ENCODE data around the gene GBGT1. TPM values are rescaled to one million over a fixed set of nuclear protein-coding genes. Genes with fewer than 3 reads are reported as not detected.
"Not testable (repeated sequence)": the region's sequence is repeated elsewhere in the genome, so short reads cannot be mapped to it uniquely, and the experiment has no call there.

The GBGT1 gene
- total RNA-seq, 1 donor from 2014 or later: 32.8 TPM

- Mint-ChIP-seq H3K4me3 (no peak overlapping the region), H3K9me3 (peaks cover 5% of the 10 kb centered on the region), H3K27me3 (ENCODE audit: low read depth) (peaks cover 21% of the 10 kb centered on the region), H3K36me3 (no peaks in the 10 kb centered on the region), H3K27ac (no peak overlapping the region), H3K4me1 (no peaks in the 10 kb centered on the region)
- DNase-seq (ENCODE audit: low spot score in 2 of 2, unreplicated experiment in 2 of 2): no peak
- no peak for TF ChIP-seq CTCF (IDR thresholded peaks at IDR 0.05; ENCODE audit: unreplicated experiment)
Observed at GRCh38 chr9:133207540-133208170, 43.9 kb upstream of the GBGT1 start.

DNA sequence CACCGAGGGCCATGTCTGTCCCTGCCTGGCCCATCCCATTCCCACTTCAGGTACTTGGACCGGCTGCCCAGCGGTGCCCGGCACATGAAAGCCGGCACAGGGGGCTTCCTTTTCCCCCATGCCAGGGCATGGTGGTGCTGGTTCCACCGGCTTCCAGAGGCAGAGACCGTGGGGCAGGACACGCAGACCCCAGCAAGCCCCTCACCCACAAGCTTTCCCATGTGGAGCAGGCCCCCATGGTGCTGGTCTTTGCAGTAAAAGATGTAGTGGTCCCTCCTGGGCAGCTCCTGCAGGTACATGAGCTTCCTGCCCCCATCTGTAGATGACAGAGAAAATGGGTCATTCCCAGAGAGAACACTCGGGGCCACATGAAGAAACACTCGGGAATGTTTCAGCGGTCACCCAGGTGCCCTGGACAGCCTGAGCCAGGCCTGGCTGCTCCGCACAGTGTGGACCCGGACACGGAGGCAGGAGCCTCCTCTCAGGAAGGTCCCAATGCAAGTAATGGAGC is 43.4 kb upstream of the GBGT1 start:
- Mint-ChIP-seq H3K4me1 (no peaks in the 10 kb centered on the region), H3K27ac (no peak overlapping the region), H3K27me3 (ENCODE audit: low read depth) (peaks cover 22% of the 10 kb centered on the region), H3K36me3 (no peaks in the 10 kb centered on the region), H3K4me3 (no peak overlapping the region), H3K9me3 (peaks cover 3% of the 10 kb centered on the region)
- DNase-seq (ENCODE audit: low spot score in 2 of 2, unreplicated experiment in 2 of 2): no peak
- TF ChIP-seq CTCF (IDR thresholded peaks at IDR 0.05; ENCODE audit: unreplicated experiment): no peak

- H3K9me3 Mint-ChIP-seq: no peaks in the 10 kb centered on the region
- no peak overlapping the region for H3K27ac Mint-ChIP-seq
- no peaks in the 10 kb centered on the region for H3K36me3 Mint-ChIP-seq
- peak in 1 of 2 experiments; percentile 35 for DNase-seq (ENCODE audit: low spot score in 2 of 2, unreplicated experiment in 2 of 2)
- no peak for TF ChIP-seq CTCF (IDR thresholded peaks at IDR 0.05; ENCODE audit: unreplicated experiment)
- peaks cover 24% of the 10 kb centered on the region for H3K27me3 Mint-ChIP-seq (ENCODE audit: low read depth)
- H3K4me3 Mint-ChIP-seq: no peak overlapping the region
- peaks cover 2% of the 10 kb centered on the region for H3K4me1 Mint-ChIP-seq
Observed at GRCh38 chr9:133205996-133206931, 42.5 kb upstream of the GBGT1 start.

GRCh38 chr9:133205481-133205887 is 41.8 kb upstream of the GBGT1 start:
- H3K36me3 Mint-ChIP-seq, H3K27ac Mint-ChIP-seq, H3K9me3 Mint-ChIP-seq, H3K4me3 Mint-ChIP-seq, H3K4me1 Mint-ChIP-seq: not testable (repeated sequence)
- peaks cover 30% of the 10 kb centered on the region for H3K27me3 Mint-ChIP-seq (ENCODE audit: low read depth)
- DNase-seq (ENCODE audit: low spot score in 2 of 2, unreplicated experiment in 2 of 2): peak in 1 of 2 experiments; percentile 32

- no peaks in the 10 kb centered on the region for H3K9me3 Mint-ChIP-seq
- no peak for TF ChIP-seq CTCF (IDR thresholded peaks at IDR 0.05; ENCODE audit: unreplicated experiment)
- H3K4me3 Mint-ChIP-seq: no peak overlapping the region
- H3K36me3 Mint-ChIP-seq: no peaks in the 10 kb centered on the region
- H3K4me1 Mint-ChIP-seq: peaks cover 2% of the 10 kb centered on the region
- peak in 1 of 2 experiments; percentile 28 for DNase-seq (ENCODE audit: low spot score in 2 of 2, unreplicated experiment in 2 of 2)
- H3K27me3 Mint-ChIP-seq (ENCODE audit: low read depth): peaks cover 30% of the 10 kb centered on the region
- H3K27ac Mint-ChIP-seq: no peak overlapping the region
Observed at GRCh38 chr9:133204993-133205336, 41.3 kb upstream of the GBGT1 start.

Data from mesothelial cell of epicardium (in vitro differentiated cells).